GM13977 (cell line): Measurements from ENCODE around the gene PNPLA2.
A peak's percentile ranks its signal among the peaks of the same experiment; 100 is the strongest.

Source experiments
- DNase-seq: peaks from one replicate; pipeline ENCODE4 v3.0.0; 2012; ENCODE audit warnings: low spot score
- CTCF ChIP-seq: IDR thresholded peaks from 2 replicates; pipeline ENCODE4 v1.5.1; 2012; ENCODE audit warnings: mild to moderate bottlenecking, control low read depth; ENCODE audit not compliant: insufficient read depth; ENCODE audit errors: extremely low read depth, missing control alignments
- in situ Hi-C: fragments of 300-500 bp; cut with MboI; formaldehyde crosslinking; loops from one replicate; pipeline ENCODE4 v1.12.0; 2022; ENCODE audit warnings: low sequenced_read_pairs, low pct_unique_long_range_greater_than_20kb, mixed read lengths, inconsistent platforms; ENCODE audit not compliant: unreplicated experiment

PNPLA2 gene

GRCh38 chr11:843086-843734, 24.5 kb downstream of the PNPLA2 start:
- TF ChIP-seq CTCF = peak; percentile 18
- no peak for DNase-seq
- in situ Hi-C loops = no loop called here

GRCh38 chr11:843818-844692, 25.3 kb downstream of the PNPLA2 start:
- in situ Hi-C loops = no loop called here
- DNase-seq = no peak
- TF ChIP-seq CTCF = no peak

- in situ Hi-C loops = no loop called here
- peak; percentile 81 for DNase-seq
- no peak for TF ChIP-seq CTCF
Observed at GRCh38 chr11:844693-845644, 26.3 kb downstream of the PNPLA2 start.

- in situ Hi-C loops = no loop called here
- no peak for DNase-seq
- TF ChIP-seq CTCF = no peak
Observed at GRCh38 chr11:845872-846495, 27.3 kb downstream of the PNPLA2 start.

- no peak for TF ChIP-seq CTCF
- DNase-seq = no peak
- in situ Hi-C loops = no loop called here
Observed at GRCh38 chr11:846496-847098, 27.9 kb downstream of the PNPLA2 start.
